ENCODE measurements around the gene IL17RC. TPM values are rescaled to one million over a fixed set of nuclear protein-coding genes. Genes with fewer than 3 reads are reported as not detected.

Gene IL17RC
- total RNA-seq, 2 donors from 2014 or later: 21.2 to 26.8 TPM

- H3K27ac ChIP-seq: no peak overlapping the region
- no peaks in the 10 kb centered on the region for H3K9me3 ChIP-seq
- H3K36me3 ChIP-seq: no peaks in the 10 kb centered on the region
- intact Hi-C loops (cut with DNase I): no loop called here
- no peak for TF ChIP-seq CTCF (IDR thresholded peaks at IDR 0.05)
- H3K4me1 ChIP-seq: peaks cover 1% of the 10 kb centered on the region
- no peak overlapping the region for H3K9ac ChIP-seq (ENCODE audit: low read depth in 2 of 2, low read length in 2 of 2)
- DNase-seq: no peak
- H3K27me3 ChIP-seq: no peaks in the 10 kb centered on the region
- H3K4me3 ChIP-seq: no peak overlapping the region
These were observed 7.5 kb upstream of the IL17RC start for GRCh38 chr3:9909221-9910013.

- peaks cover 6% of the 10 kb centered on the region for H3K4me1 ChIP-seq
- no peak for DNase-seq
- H3K27ac ChIP-seq: no peak overlapping the region
- intact Hi-C loops (cut with DNase I): no loop called here
- no peaks in the 10 kb centered on the region for H3K27me3 ChIP-seq
- H3K36me3 ChIP-seq: no peaks in the 10 kb centered on the region
- no peak overlapping the region for H3K9ac ChIP-seq (ENCODE audit: low read depth in 2 of 2, low read length in 2 of 2)
- no peak for TF ChIP-seq CTCF (IDR thresholded peaks at IDR 0.05)
- H3K9me3 ChIP-seq: no peaks in the 10 kb centered on the region
- no peak overlapping the region for H3K4me3 ChIP-seq
These were observed 5.0 kb upstream of the IL17RC start for GRCh38 chr3:9911863-9912262.

- H3K9me3 ChIP-seq: no peaks in the 10 kb centered on the region
- no peaks in the 10 kb centered on the region for H3K27me3 ChIP-seq
- no peaks in the 10 kb centered on the region for H3K36me3 ChIP-seq
- no peak overlapping the region for H3K9ac ChIP-seq (ENCODE audit: low read depth in 2 of 2, low read length in 2 of 2)
- no peak for DNase-seq
- H3K4me3 ChIP-seq: no peak overlapping the region
- no peak overlapping the region for H3K27ac ChIP-seq
- intact Hi-C loops (cut with DNase I): no loop called here
- peaks cover 6% of the 10 kb centered on the region for H3K4me1 ChIP-seq
- TF ChIP-seq CTCF (IDR thresholded peaks at IDR 0.05): no peak
These were observed 4.5 kb upstream of the IL17RC start for GRCh38 chr3:9912294-9912935.

GRCh38 chr3:9913601-9914000, 3.3 kb upstream of the IL17RC start:
- Histone ChIP-seq H3K4me3 (no peak overlapping the region), H3K9me3 (no peaks in the 10 kb centered on the region), H3K27me3 (no peaks in the 10 kb centered on the region), H3K27ac (no peak overlapping the region), H3K36me3 (no peaks in the 10 kb centered on the region), H3K9ac (ENCODE audit: low read depth in 2 of 2, low read length in 2 of 2) (no peak overlapping the region), H3K4me1 (peaks cover 6% of the 10 kb centered on the region)
- DNase-seq: no peak
- TF ChIP-seq CTCF (IDR thresholded peaks at IDR 0.05): no peak
- intact Hi-C loops (cut with DNase I): no loop called here

DNA sequence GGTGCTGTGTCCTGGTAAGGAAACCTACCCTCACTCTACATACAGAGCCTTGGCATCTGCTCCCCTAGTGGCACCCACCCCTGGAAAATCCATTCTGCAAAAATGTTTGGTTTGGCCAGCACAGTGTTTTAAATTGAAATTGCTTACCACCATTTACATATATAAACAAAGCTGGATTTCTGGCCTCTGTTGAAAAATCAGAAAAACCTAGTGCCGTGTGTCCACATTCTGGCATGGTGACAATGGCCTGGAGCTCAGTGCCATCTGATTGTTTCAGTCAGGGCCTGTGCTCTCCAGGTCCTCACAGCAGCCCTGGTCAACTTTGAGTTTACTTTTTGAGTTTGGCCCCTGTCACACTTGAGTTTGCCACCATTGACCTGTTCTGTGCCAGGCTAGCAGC, 2.9 kb upstream of the IL17RC start:
- Histone ChIP-seq H3K4me1 (peaks cover 6% of the 10 kb centered on the region), H3K9me3 (no peaks in the 10 kb centered on the region), H3K9ac (ENCODE audit: low read depth in 2 of 2, low read length in 2 of 2) (no peak overlapping the region), H3K27me3 (no peaks in the 10 kb centered on the region), H3K27ac (no peak overlapping the region), H3K36me3 (no peaks in the 10 kb centered on the region), H3K4me3 (no peak overlapping the region)
- intact Hi-C loops (cut with DNase I): no loop called here
- no peak for DNase-seq
- TF ChIP-seq CTCF (IDR thresholded peaks at IDR 0.05): no peak
